ENCODE measurements around the gene ATF3.

ATF3 gene

DNA sequence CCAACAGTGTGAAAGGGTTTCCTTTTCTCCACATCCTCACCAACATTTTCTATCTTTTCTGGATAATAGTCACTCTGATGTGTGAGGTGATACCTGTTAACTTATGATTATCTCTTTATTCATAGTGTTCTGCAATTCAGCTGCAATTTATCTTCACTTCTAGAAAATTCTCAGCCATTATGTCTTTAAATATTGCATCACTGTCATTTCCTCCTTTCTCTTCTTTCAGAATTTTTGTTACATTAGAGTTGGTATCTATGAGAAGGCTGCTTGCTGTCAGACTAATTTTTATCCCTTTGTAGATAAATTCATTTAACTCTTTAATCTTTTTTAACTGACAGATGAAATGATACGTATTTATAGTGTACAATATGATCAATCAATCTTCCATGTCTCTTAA lies 30.5 kb upstream of the ATF3 start:
- Histone ChIP-seq H3K36me3 (ENCODE audit: control insufficient read depth in 2 of 2, insufficient read depth in 1 of 2, low read length in 2 of 2) (no peaks in the 10 kb centered on the region), H3K4me1 (ENCODE audit: control insufficient read depth, insufficient read depth, low read length) (no peaks in the 10 kb centered on the region), H3K4me3 (ENCODE audit: low read depth, low read length) (no peak overlapping the region), H3K27ac (ENCODE audit: extremely low read depth, low read depth, low read length) (no peak overlapping the region), H3K9me3 (ENCODE audit: control insufficient read depth, insufficient read depth, low read depth, low read length) (no peaks in the 10 kb centered on the region)
- ChIA-PET POLR2A (interaction anchor here (0.6 to 2.3 kb wide), 2 partner anchors 30 to 31 kb away, joined by 6 to 10 read pairs; partner anchors contain the start of gene ATF3), CTCF (interaction anchor here (0.6 to 0.7 kb wide), 3 partner anchors 9 to 71 kb away, joined by 3 read pairs; no protein-coding TSS in a partner anchor)
- TF ChIP-seq, protein P1, sequence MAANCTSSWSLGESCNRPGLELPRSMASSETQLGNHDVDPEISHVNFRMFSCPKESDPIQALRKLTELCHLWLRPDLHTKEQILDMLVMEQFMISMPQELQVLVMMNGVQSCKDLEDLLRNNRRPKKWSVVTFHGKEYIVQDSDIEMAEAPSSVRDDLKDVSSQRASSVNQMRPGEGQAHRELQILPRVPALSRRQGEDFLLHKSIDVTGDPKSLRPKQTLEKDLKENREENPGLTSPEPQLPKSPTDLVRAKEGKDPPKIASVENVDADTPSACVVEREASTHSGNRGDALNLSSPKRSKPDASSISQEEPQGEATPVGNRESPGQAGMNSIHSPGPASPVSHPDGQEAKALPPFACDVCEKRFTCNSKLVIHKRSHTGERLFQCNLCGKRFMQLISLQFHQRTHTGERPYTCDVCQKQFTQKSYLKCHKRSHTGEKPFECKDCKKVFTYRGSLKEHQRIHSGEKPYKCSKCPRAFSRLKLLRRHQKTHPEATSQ (tag by site-specific recombination; IDR thresholded peaks at IDR 0.05): no peak
- TF ChIP-seq ZNF292 (tag by site-specific recombination; IDR thresholded peaks at IDR 0.05; ENCODE audit: borderline replicate concordance, low read depth): no peak

GRCh38 chr1:212581034-212581433 lies 27.5 kb upstream of the ATF3 start:
- no peaks in the 10 kb centered on the region for H3K36me3 ChIP-seq (ENCODE audit: control insufficient read depth in 2 of 2, insufficient read depth in 1 of 2, low read length in 2 of 2)
- H3K9me3 ChIP-seq (ENCODE audit: control insufficient read depth, insufficient read depth, low read depth, low read length): no peaks in the 10 kb centered on the region
- TF ChIP-seq ZNF473 (tag by site-specific recombination; IDR thresholded peaks at IDR 0.05): no peak
- no peak for TF ChIP-seq ZNF513 (tag by site-specific recombination; IDR thresholded peaks at IDR 0.05)
- TF ChIP-seq REPIN1 (tag by site-specific recombination; IDR thresholded peaks at IDR 0.05; ENCODE audit: low read depth): no peak
- TF ChIP-seq MZF1 (tag by site-specific recombination; IDR thresholded peaks at IDR 0.05; ENCODE audit: borderline replicate concordance): no peak
- no peak for TF ChIP-seq ZNF433 (tag by site-specific recombination; IDR thresholded peaks at IDR 0.05; ENCODE audit: low read depth)
- no peak for TF ChIP-seq ZBTB17 (tag by site-specific recombination; IDR thresholded peaks at IDR 0.05)
- TF ChIP-seq INSM2 (tag by site-specific recombination; IDR thresholded peaks at IDR 0.05): no peak
- ChIA-PET POLR2A (no interaction called here), CTCF (interaction anchor here (0.6 to 1.6 kb wide), 3 partner anchors 86 to 568 kb away, joined by 4 to 5 read pairs (median 4); no protein-coding TSS in a partner anchor)
- no peak overlapping the region for H3K27ac ChIP-seq (ENCODE audit: extremely low read depth, low read depth, low read length)
- H3K4me3 ChIP-seq (ENCODE audit: low read depth, low read length): no peak overlapping the region
- no peaks in the 10 kb centered on the region for H3K4me1 ChIP-seq (ENCODE audit: control insufficient read depth, insufficient read depth, low read length)

- TF ChIP-seq ZNF585B (tag by site-specific recombination; IDR thresholded peaks at IDR 0.05): no peak
- TF ChIP-seq ZNF133 (tag by site-specific recombination; IDR thresholded peaks at IDR 0.05): no peak
- no peak for TF ChIP-seq ZNF341 (tag by site-specific recombination; IDR thresholded peaks at IDR 0.05; ENCODE audit: low read depth)
- no peak for TF ChIP-seq ZSCAN30 (tag by site-specific recombination; IDR thresholded peaks at IDR 0.05)
- no peak for TF ChIP-seq SALL2 (tag by site-specific recombination; IDR thresholded peaks at IDR 0.05; ENCODE audit: borderline replicate concordance)
- TF ChIP-seq ZBTB6 (tag by site-specific recombination; IDR thresholded peaks at IDR 0.05): no peak
- H3K27ac ChIP-seq (ENCODE audit: extremely low read depth, low read depth, low read length): no peak overlapping the region
Observed at GRCh38 chr1:212582291-212582690, 26.3 kb upstream of the ATF3 start.

More at GRCh38 chr1:212582291-212582690, 26.3 kb upstream of the ATF3 start:
- Histone ChIP-seq H3K4me3 (ENCODE audit: low read depth, low read length) (no peak overlapping the region), H3K9me3 (ENCODE audit: control insufficient read depth, insufficient read depth, low read depth, low read length) (no peaks in the 10 kb centered on the region), H3K4me1 (ENCODE audit: control insufficient read depth, insufficient read depth, low read length) (0 out of 2 replicates have a peak, but pooled peaks cover 5% of the 10 kb centered on the region), H3K36me3 (ENCODE audit: control insufficient read depth in 2 of 2, insufficient read depth in 1 of 2, low read length in 2 of 2) (no peaks in the 10 kb centered on the region)
- CTCF ChIA-PET: interaction anchor here (0.6 to 1.6 kb wide), 3 partner anchors 11 to 462 kb away, joined by 4 to 5 read pairs (median 4); no protein-coding TSS in a partner anchor
- POLR2A ChIA-PET: interaction anchor here (1.4 kb wide), 1 partner anchor 26 kb away, joined by 4 read pairs; the partner anchor contains the start of gene ATF3

Measured in HEK293 (cell line).